GM15510 (cell line): Measurements from ENCODE around the gene ANKH.

Experiments used
- POLR2A ChIP-seq: IDR thresholded peaks from 3 replicates; pipeline ENCODE4 v1.6.1; 2011; ENCODE audit warnings: borderline replicate concordance; ENCODE audit not compliant: insufficient read length; ENCODE audit errors: extremely low read depth

The ANKH gene

GRCh38 chr5:14684757-14685156, 186.8 kb downstream of the ANKH start:
- TF ChIP-seq POLR2A: no peak

DNA sequence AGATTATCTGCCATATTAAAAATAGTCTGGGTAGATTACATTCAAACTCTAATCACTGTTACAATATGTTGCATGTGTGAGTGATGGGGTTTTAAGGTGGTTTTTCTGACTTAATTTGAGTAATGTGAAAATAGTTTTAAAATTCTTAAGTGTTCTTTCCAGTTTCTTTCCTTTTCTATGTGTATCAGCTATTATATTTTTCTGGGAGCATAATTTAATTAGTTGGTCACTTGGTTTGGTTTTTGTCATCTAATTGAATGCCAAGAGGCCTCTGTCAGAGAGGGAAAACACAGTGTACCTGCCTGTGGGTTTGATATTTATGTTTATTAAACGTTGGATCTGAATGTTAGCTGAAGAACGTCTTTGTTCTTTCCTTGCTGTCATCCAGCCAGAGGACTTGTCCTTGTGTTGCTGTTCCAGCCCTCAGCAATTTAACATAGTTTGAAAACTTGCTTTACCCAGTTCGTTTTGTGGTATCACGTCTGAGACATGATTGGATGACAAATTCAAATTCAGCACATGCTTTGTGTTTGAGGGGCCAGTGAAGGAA, 187.6 kb downstream of the ANKH start:
- no peak for TF ChIP-seq POLR2A

DNA sequence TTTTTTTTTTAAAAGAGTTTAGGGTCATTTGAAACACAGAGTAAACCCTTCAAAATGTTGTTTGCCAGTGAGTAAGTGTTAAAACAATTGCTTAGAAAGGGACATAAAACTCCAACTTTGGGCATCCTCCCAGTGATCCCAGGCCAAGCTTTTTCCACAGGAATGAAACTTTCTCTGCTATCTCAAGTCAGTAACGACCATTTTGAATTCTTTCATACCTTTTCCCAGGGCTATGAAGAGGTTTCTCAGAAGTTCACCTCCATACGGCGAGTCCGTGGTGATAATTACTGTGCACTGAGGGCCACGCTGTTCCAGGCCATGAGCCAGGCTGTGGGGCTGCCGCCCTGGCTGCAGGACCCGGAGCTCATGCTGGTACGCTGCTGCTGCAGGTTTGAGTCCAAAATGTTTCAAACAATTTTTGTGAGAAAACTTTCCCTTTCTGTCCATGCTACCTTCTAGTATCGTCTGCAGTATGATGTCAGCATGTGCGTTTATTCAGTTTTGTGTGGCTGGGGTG, 190.3 kb downstream of the ANKH start:
- no peak for TF ChIP-seq POLR2A

GRCh38 chr5:14679595-14679994, 192.0 kb downstream of the ANKH start:
- no peak for TF ChIP-seq POLR2A

- no peak for TF ChIP-seq POLR2A
These were observed 192.7 kb downstream of the ANKH start for GRCh38 chr5:14678773-14679334.

DNA sequence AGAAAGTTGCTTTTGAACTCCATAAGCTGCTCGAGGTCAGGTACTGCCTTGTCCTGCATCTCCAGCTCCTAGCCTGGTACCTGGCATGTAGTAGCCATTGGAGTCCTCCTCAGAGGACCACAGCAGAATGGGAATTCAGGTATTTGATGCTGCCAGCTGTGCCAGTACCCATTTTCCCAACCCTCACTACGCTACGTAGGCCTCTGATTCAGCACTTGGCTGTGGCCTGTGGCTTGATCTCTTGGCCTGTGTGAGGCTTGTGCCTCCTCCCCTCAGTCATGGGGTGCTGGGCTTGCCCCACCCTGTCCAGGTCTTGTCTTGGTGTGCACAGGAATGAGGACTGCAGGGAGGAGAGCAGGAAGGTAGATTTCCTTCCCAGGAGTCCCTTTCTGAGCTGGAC, 195.3 kb downstream of the ANKH start:
- TF ChIP-seq POLR2A: no peak

- no peak for TF ChIP-seq POLR2A
These were observed 195.7 kb downstream of the ANKH start for GRCh38 chr5:14675865-14676300.

DNA sequence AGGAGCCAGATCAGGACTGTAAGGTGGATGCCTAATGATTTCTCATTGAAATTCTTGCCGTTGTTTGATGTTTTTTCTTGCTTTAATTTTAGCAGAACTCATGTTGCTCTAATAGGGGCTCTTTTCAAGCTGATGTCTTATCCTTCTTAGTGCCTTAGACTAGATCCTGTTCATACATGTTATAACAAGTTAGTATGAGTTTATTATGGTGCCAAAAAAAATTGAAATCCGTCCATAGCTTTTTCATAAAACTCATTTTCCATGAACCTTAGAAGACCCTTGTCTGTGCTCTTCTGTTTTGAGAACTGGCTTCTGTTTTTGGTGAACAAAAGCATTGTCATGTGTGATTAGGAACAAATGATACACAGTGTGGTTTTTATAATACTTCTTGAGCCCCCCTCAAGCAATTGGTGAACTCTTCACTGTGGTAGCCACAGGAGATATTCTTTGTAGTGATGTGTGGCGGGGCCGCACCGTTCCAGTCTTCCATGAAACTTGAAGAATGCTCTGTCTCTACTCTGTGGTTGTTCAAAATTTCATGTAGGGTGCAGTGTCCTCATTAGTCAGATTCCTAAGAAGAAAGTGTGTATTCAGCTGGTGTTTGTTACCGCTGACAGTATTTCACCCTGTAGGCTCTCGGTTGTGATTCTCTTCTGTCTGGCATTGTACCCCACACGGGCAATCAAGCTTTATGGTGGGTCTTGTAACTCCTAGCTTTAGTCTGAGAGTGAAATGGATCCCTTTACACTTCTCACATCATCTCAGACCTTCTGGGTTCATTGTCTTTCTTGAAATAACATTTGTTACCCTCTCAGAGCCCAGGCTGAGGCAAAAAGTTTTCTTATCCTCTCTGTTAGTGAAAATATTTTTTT, 196.4 kb downstream of the ANKH start:
- TF ChIP-seq POLR2A: no peak

- no peak for TF ChIP-seq POLR2A
These were observed 198.1 kb downstream of the ANKH start for GRCh38 chr5:14673443-14673842.

DNA sequence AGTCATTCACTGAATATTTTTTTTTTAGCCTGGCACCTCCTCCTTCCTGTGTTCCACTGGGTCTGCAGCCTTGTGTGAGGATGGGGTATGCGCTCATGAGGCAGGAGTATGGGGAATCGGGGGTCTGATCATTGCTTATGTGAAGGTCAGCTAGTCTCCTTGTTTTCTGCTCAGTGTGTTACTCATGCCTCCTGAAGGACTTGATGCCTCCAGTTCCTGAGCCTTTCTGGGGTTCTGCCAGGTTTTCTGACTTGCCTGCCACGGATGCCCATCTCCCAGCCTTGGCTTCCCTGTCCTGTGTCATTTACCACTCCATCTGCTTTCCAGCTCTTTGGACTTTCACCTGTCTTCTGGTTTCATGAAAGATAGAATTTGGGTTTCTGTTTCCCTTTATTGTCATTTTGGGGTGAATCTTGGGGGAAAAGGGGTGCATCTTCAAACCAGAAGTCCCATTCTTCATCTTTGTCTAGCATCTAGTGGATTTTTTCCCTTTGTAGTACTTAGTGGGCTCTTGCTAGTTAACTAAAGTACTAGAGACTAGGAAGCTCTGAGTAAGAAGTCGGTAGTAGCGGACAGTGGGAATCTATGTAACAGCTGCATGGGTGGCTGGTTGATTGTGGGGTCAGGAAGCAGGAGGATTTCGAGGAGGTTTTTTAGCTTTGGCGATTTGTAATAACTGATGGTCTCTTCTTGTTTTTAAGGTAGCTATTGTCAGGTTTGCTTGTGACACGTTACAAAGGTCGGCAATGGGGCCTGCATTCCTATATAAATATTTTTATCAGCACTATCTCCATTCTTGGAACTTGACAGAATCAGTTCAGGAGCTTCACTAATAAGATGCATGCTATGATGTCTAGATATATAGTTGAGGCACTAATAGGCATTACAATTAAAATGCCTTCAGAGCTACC, 198.8 kb downstream of the ANKH start:
- no peak for TF ChIP-seq POLR2A

DNA sequence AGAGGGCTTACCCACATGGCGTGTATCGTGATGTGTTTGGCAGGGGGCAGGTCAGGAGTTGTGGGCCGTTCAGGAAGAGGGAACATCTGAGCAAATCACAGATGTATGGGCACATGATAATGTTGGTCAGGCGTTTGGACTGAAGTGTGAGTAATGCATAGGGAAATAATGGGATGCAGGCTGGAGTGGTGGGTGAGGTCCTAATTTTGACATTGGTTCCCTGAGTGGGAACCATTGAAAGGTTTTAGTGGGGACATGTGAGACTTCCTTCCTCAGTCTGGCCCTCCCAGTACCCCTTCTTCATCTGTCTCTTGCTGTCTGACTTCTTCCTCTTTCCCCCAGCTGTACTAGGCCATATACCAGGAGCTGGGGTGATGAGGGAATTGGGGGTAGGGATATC, 199.5 kb downstream of the ANKH start:
- no peak for TF ChIP-seq POLR2A

DNA sequence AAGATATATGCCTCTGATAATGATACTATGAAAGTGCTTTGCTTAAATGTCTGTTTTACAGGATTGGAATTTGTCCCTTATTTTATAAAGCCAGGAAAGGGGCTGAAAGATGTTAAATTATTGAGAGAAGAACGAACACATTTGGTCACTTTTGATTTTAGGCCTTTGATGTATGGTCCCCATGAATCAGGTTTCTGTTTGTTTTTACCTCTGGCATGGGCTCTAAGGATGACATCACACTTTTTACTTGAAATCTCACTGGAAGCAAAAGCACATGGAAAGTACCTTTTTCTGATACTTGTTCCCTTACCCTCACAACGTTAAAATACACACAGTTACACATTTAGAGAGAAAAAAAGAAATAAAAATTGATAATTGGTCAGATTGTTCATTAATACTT, 200.2 kb downstream of the ANKH start:
- no peak for TF ChIP-seq POLR2A

DNA sequence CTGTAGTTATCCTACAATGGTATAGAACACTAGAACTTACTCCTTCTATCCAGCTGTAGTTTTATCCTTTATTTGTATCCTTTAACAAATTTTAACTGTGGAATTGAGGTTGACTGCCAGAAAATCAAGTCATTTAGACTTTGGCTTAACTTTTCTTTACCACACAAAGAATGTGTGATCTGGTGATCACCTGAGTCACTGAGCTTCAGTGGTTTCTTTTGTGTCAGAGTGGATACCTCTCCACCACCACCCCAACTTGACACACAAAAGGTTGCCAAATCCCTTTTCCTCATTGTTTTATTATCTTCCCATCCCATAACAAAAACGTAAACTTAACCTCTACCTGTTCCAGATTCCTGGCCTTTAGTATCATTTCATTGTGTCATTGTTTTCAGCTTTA, 201.6 kb downstream of the ANKH start:
- no peak for TF ChIP-seq POLR2A

DNA sequence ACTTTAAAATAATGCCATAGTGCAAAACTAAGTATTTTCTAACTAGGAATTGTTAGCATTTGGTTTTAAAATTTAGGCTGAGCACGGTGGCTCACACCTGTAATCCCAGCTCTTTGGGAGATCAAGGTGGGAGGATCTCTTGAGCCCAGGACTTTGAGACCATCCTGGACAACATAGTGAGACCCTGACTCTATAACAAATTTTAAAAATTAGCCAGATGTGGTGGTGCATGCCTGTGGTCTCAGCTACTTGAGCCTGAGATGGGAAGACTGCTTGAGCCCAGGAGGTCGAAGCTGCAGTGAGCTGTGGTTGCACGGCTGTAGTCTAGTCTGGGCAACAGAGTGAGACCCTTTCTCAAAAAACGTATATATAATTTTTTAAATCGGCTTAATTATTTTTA, 202.2 kb downstream of the ANKH start:
- TF ChIP-seq POLR2A: no peak

GRCh38 chr5:14668181-14668591, 203.4 kb downstream of the ANKH start:
- no peak for TF ChIP-seq POLR2A

GRCh38 chr5:14667770-14668169, 203.8 kb downstream of the ANKH start:
- TF ChIP-seq POLR2A: peak; percentile 19

GRCh38 chr5:14667290-14667689, 204.3 kb downstream of the ANKH start:
- no peak for TF ChIP-seq POLR2A
